Measurements from ENCODE around the gene COA8. TPM values are rescaled to one million over a fixed set of nuclear protein-coding genes. Genes with fewer than 3 reads are reported as not detected.

The COA8 gene
- total and polyA plus RNA-seq, 2 of the 8 experiments (the other 6 are each of a cell fraction or from before 2014, with no cell fraction given): 7.1 to 35.5 TPM

GRCh38 chr14:103516426-103517173 lies 46.2 kb upstream of the COA8 start (continued):
- TF ChIP-seq SAP30 (IDR thresholded peaks at IDR 0.05; ENCODE audit: insufficient read depth, insufficient replicate concordance, low read length) (no peak), SP2 (IDR thresholded peaks at IDR 0.05; ENCODE audit: low read length) (no peak)

Measured in H1 (cell line).